ENCODE results near the gene MAGEC1.
"Not testable (repeated sequence)": the region's sequence is repeated elsewhere in the genome, so short reads cannot be mapped to it uniquely, and the experiment has no call there.

The MAGEC1 gene

GRCh38 chrX:141903400-141904155, at the start of gene MAGEC1:
Gene MAGEC1 (plus strand): TSS chrX:141903894. CDS start chrX:141905073, 1,179 bp downstream.
- DNase-seq (ENCODE audit: low read depth): no peak

- DNase-seq (ENCODE audit: low read depth): no peak
These were observed 46.2 kb upstream of the MAGEC1 start for GRCh38 chrX:141857479-141857878.

GRCh38 chrX:141879616-141880015, 24.1 kb upstream of the MAGEC1 start:
- DNase-seq (ENCODE audit: low read depth): no peak

GRCh38 chrX:141888811-141889210, 14.9 kb upstream of the MAGEC1 start:
- DNase-seq (ENCODE audit: low read depth): not testable (repeated sequence)

- DNase-seq (ENCODE audit: low read depth): no peak
These were observed 9.0 kb upstream of the MAGEC1 start for GRCh38 chrX:141894733-141895132.

GRCh38 chrX:141897690-141898089, 6.0 kb upstream of the MAGEC1 start:
- no peak for DNase-seq (ENCODE audit: low read depth)

GRCh38 chrX:141902366-141902765, 1.3 kb upstream of the MAGEC1 start:
- DNase-seq (ENCODE audit: low read depth): no peak

GRCh38 chrX:141904262-141904661, 568 bp downstream of the MAGEC1 start:
- no peak for DNase-seq (ENCODE audit: low read depth)

GRCh38 chrX:141917801-141918200, 14.1 kb downstream of the MAGEC1 start:
- no peak for DNase-seq (ENCODE audit: low read depth)

GRCh38 chrX:141924293-141924692, 20.6 kb downstream of the MAGEC1 start:
- DNase-seq (ENCODE audit: low read depth): peak; percentile 11

GRCh38 chrX:141928432-141928831, 24.7 kb downstream of the MAGEC1 start:
- DNase-seq (ENCODE audit: low read depth): no peak

- no peak for DNase-seq (ENCODE audit: low read depth)
These were observed 30.5 kb downstream of the MAGEC1 start for GRCh38 chrX:141934059-141934641.

GRCh38 chrX:141935645-141936044, 32.0 kb downstream of the MAGEC1 start:
- DNase-seq (ENCODE audit: low read depth): no peak

GRCh38 chrX:141936080-141936479, 32.4 kb downstream of the MAGEC1 start:
- DNase-seq (ENCODE audit: low read depth): no peak

- DNase-seq (ENCODE audit: low read depth): no peak
These were observed 37.5 kb downstream of the MAGEC1 start for GRCh38 chrX:141941234-141941633.

GRCh38 chrX:141945426-141945825, 41.7 kb downstream of the MAGEC1 start:
- no peak for DNase-seq (ENCODE audit: low read depth)

GRCh38 chrX:141947350-141947749, 43.7 kb downstream of the MAGEC1 start:
- DNase-seq (ENCODE audit: low read depth): no peak

GRCh38 chrX:141952603-141953002, 48.9 kb downstream of the MAGEC1 start:
- DNase-seq (ENCODE audit: low read depth): no peak

GRCh38 chrX:141958675-141959074, 55.0 kb downstream of the MAGEC1 start:
- no peak for DNase-seq (ENCODE audit: low read depth)
